GM21390 (cell line): ENCODE measurements around the gene LRP1B.

ENCODE experiments used
- ATAC-seq: cut with Tn5 transposase; IDR thresholded peaks from one replicate; pipeline ENCODE4 v1.9.1; 2021; ENCODE audit not compliant: unreplicated experiment

Gene LRP1B

DNA sequence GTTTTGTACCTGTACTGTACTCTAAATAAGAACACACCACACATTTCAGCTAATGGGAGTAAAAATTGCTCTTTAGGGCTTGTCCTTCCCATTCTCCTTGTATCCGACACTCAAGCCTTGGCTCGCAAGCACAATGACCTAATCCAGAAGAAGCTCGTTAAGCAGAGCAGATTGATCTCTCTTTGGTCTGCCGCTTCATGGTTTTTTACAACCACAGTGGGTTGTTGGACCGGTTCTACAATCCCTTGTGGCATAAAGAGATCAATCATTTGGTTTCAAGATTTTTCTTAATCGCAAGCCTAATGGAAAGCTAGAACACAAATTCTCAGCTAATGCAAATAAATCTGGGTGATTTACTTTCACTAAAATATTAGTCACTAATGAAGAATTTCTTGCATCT lies 662.1 kb downstream of the LRP1B start:
- ATAC-seq = no peak

DNA sequence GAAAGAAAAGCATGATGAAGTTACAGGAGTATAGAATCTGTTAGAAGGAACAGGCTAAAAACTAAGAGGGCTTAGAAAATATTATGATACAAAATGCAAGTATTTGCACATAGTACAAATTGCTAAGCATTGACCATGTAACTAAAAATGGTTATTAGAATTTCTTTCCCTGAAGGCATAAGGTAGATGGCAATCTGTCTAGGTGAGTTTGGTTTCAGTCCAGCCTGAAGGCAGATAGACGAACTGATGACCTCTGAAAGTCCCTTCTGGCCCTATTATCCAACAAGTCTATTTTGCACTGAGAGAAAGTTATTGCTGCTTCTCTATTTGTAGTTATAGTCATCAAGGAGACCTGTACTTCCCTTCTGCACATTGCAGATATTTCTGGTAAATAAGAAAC lies 663.5 kb downstream of the LRP1B start:
- no peak for ATAC-seq

DNA sequence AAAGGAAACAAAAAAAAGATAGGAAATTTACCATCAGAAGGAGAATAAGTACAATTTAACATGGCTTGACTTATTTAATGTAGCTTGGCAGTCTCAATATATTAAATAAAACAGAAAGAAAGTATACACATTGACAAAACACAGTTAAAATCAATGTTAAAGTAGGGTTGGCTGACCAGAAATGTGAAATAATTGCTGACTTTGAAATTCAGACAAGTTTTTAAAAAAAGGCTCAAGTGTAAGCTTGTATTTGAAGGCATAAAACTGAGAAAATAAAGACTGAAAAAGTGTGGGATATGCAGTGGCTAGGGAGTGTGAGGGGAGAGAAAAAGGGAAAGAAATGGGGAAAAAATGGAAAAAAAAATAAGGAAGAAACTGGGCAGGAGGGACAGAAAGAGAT lies 665.8 kb downstream of the LRP1B start:
- no peak for ATAC-seq

DNA sequence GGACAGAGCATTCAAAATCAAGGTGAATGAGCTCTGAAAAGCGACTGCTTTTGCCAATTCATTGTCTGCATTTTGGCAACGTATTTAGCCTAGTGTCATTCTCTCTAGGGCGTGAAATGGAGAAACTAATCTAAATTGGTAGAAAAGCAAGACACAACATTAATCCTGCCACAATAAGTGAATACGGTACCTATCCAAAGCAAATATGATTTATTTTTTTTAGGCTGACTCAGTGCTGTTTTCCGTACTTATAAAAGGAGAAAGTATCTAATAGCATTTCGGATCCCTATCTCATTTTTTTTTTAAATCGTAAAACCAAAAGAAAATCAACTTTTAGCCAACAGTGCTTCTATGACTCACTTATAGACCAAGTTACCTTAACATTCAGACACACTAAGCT lies 672.5 kb downstream of the LRP1B start:
- no peak for ATAC-seq

DNA sequence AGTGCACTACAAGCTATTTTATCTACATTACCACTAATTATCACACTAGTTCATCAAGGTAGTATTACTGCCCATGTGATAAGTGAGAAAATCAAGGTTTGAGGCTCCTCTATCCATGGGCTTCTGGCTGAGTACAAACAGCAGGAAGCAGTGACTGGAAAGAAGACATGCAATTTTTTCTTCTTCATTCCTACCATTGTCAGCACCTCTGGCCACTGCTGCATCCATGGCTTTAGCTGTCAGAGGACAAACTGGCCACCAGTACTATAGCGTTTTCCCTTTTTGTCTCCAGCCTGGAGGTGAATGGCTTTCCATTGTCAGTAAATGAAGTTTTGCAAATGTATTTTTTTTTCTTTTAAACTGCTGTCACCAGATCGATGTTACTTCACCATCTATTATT lies 674.9 kb downstream of the LRP1B start:
- ATAC-seq = no peak

DNA sequence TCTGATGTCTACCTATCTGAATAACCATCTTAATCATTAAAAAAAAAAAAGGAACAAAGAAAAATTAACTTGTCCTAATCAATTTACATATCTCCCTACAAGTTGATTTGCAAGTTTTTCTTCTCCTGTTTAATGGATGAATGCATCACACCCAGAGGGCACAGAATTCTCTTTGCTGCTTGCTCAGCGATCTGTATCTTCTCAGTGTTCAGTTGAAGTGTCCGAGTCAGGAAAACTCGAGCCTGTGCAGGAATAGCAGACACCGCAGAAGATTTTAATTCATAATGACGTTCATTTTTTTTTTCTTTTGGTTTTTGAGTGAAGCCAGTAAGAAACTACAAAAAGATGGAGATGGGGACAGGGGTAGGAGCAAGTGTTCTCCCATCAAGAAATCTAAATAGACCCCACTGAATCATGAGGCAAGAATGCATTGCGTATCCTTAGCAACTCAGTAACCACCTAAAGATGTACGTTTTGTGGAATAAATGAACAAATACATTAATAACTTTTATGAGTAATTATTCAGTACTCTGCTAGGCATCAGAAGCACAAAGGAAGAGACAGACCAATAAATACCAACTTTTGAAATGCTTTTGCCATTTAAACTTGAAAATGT lies 675.5 kb downstream of the LRP1B start:
- no peak for ATAC-seq

DNA sequence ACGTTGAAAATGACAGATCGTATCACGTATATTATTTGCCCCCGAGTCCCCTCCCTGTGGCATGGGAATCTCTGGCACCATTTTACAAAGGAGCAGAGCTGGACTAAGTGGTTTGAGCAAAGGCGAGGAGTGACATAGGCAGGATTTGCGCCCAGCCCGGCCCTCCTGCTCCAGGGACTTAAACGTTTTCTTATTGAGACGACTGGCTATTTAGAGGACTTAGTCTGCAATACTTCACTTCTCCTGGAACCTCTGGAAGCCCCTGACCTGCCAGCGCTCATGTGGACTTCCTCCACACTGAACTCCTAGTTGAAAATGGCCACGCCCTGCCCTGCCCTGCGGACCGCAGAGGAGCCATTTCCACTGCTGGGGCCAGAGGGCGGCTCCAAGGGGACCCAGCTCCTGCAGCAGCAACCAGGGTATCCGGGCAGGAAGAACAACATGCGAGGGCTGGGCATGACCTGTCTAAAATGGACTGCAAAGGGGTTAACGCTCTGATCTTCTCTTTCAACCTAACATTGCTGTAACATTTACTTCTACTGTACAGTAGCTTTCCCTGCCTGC lies 690.7 kb downstream of the LRP1B start:
- no peak for ATAC-seq

DNA sequence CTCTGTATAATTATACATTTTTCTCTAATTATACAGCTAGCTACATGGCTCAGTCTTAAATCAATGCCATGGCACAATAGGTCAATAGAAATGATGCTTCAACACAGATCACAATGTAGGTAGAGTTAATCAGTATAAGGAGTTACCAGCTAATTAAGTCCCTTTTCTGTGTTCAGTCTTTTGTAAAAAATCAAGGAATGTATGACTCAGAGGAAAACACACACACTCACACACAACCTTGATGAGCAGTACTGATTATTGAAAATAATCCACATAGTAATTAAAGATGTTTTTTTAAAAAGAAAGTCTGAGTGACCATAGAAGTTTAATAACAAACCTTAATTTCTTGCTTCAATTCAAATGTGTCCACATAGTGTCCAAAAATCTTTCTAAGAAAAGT lies 691.3 kb downstream of the LRP1B start:
- no peak for ATAC-seq

DNA sequence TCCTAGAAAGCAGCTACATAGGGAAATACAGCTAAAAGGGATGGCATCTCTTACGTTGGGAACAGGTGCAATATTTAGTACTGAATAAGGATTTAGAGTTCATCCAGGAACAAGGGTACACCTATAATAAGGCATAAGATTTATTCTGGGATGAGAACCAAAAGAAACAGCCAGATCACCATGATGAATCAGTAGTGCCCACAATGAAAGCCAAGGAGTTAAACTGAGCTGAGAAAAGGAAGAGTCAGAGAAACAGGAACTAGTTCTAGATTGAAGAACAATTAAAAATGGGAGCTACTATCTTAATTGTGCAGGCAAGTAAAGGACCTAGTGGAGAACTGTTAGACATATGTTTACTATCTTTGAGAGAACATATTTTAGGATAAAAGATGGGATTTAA lies 692.3 kb downstream of the LRP1B start:
- ATAC-seq = no peak

DNA sequence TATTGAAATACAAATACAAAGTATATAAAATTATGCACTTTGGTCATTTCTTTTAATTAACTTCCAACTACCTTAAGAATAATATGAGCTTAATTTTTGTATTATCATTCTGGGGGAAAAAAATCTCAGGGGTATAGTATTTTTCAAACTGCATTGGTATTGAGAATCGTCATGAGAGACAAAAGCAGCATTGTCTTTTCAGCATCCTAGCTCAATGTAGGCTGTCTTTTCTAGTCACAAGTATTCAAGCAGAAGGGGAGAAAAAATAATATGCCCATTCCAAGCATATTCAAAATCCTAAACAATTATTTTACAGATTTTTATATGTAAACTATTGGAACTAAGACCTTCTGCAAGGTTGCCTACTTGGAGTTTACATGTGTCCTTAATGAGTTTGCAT lies 693.3 kb downstream of the LRP1B start:
- no peak for ATAC-seq

DNA sequence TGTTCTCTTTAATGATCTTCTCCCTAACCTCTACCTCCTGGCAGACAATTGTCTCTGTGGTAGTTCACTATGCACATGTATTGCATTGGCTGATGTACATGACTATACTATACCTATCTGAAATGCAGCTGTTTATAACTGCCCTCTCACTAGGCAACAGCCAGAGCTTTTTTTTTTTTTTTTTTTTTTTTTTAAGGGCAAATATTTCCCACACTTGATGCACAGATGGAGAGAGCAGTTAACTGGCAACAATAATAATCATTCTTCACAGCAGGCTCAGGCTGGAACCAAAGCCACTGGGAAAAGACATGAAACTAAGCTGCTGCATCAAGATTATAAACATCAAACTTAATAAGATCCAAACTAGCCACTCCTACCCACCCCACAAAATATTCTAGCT lies 707.7 kb downstream of the LRP1B start:
- no peak for ATAC-seq

DNA sequence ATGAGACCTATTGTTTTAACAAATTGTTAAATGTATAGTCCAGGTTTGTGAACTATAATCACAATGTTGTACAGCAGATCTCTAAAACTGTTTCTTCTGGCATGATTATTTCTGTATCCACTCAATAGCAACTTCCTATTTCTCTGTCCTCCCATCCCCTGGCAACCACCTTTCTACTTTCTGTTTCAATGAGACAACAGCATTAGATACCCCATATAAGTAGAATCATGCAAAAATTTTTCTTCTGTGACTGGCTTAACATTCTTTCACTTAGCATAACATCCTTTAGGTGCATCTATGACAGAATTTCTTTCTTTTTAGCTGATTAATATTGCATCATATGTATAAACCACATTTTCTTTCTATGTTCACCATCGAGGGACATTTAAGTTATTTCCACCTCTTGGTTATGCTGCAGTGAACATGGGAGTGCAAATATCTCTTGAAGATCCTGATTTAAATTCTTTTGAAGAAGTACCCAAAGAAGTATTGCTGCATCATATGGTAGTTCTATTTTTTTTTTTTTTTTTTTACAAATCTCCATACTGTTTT lies 713.5 kb downstream of the LRP1B start:
- ATAC-seq = no peak

DNA sequence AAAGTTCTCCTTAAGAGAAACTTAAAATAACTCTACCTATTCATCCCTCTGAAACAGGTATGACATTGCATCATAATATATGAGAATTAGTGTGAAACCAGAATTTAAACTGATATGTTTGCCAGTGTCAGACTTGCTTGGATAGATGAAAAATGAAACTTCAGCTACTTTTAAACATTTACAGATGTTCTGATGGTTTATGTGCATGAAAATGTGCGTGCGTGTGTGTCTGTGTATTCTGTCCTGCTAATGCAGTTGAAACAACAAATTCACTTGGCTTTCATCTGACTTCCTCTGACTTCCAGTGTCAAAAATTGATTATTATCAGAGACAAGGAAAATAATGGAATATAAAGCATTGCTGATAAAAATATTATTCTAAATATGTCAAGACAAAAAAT lies 719.4 kb downstream of the LRP1B start:
- ATAC-seq = no peak

DNA sequence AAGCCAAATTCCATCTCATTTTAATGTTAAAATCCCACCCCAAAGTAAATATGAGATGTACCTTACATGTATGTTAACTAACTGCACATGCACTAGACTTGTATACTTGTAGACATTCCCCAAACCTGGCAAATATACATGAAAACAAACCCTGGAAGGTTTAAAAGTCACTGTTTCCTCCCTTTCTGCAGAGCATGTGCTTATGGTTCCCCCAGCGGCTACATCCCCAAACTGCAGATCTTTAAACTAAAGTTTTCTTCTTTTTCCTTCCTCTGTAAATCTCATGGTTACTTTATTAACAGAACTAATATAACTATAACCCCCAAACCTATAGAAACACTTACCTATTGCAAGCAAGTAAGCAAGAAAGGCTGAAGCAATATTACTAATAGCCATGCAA lies 731.5 kb downstream of the LRP1B start:
- ATAC-seq = no peak

DNA sequence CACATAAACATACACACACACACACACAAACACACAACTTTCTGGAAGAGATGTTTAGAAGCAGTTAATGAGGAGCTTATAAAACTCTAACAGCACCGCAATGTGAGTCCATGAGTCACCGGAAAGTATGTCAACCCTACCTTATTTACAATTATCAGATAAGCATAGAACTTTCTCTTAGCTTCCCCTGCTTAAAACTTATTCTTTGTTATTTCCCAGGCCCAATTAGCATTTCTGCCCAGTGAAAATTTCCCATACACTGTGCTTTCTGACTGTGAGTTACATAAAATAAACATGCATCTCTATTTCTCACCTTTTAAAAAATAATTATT lies 737.6 kb downstream of the LRP1B start:
- no peak for ATAC-seq

DNA sequence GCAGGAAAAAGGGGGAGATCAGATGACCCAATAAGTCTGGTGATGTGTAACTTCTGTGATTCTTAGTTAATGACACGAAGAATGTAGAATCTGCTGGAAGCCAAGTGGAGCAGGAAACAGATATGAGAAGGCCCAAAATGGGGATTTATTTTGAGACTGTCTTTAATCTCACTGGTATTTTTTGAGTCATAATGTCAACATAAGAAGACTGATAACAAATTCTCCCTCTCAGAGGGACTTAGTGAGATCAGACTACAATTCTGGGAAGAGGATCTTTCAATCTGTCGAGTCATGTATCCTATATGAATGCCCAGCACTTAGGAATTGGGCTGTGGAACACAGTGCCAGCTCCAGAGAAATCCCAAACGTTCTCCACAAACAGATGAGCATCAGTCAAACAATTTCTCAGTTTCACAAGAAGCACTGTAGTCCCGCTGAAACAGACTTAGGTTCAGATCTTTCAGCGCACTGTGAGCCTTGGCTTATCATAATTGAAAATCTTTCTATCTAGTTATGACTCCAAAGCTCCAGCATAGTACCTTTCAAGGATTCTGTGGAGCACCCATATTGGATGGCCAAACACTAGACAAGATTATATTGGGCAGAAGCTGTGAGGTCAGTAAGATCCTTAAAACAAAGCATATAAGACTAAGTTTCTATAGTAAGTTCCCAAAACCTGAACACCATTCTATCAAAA lies 738.2 kb downstream of the LRP1B start:
- ATAC-seq = no peak

DNA sequence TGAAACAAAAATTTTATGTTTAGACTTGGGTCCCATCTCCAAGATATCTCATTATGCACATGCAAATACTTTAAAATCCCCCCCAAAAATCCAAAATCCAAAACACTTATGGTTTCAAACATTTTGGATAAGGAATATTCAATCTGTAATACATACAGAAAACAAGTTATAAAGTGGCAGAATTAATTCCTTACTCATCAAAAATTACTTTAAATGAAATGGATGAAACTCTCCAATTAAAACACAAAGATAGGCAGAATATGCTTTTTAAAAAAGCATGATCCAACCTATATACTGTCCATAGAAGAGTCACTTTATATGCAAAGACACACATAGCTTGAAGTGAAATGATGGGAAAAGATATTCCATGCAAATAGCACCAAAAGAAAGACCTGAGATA lies 744.6 kb downstream of the LRP1B start:
- no peak for ATAC-seq

DNA sequence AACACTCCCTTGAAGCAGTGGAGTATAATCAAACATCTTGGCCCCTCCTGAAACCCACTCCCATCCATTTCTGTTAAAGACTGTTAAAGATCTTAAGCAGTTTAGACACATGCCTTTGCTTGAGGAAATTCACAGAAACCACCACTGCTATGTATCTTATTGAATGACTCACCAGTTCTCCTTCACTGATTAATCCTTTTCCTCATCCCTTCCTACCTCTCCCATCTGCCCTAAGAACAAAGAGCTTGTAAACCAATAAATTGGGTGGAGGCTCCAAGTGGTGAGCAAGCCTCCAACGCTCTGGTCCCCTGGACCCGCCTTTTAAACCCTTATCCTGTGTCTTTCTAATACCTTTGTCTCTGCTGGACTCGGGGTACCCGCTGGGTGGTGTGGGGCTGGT lies 746.1 kb downstream of the LRP1B start:
- ATAC-seq = no peak

DNA sequence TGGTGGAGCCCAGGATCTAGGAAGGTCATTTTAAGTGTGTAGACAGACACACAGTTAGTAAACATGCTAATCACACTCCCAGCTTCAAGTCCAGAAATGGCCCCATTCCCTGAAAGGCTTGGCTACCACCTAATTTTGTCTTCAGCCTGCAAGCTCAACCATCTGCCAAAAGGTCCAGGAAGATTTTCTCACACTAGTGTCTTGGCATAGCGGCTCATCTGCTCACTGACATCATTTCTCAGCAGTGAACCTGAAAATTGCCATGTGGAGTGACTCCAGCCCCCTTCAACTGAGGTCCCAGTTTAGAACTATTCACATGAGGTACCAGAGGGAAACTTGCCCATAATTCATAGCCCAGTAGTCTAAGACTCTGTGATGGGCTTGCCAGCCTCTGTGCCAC lies 748.9 kb downstream of the LRP1B start:
- no peak for ATAC-seq

DNA sequence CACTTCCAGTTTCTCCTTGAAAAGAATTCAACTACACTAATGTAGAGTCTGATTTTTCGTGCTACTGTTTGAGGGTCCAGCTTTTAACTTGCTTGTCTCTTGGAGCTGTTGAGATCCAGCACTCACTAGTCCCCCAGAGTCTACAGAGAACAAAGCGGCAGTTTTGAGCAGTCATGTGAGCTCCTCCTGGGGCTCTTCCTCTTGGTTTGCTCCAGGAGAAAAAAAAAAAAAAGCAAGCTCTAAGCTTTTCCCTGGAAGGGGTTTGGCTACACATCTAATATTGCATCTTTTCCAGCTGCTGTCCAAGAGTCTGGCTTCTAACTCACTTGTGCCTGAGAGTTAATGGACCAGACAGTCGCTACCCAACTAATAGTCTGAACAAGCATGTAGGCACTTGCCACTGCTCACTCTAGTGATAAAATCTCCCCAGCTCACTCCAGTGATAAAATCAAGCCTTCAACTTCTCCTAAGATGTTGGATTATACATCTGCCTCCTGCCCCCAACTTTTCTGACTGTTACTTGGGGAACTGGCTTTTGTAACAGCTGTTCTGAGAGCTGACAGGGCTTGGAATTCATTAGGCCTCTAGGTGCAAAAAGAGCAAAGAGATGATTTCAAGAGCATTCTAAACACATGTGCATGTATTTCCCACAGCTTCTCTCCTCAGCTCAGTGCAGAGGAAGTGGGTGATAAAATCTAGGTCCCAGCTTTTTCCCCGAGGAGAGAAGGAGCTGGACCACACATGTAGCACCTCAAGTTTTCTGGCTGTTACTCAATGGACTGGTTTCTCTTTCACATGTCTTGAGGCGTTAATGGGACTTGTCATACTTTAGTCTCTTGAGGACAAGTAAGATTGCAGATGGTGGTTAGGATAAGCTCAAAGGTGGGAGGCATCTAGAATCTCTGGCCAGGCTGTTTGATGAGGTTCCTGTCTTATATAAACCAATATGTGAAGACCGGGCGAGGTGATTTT lies 750.5 kb downstream of the LRP1B start:
- ATAC-seq = no peak

DNA sequence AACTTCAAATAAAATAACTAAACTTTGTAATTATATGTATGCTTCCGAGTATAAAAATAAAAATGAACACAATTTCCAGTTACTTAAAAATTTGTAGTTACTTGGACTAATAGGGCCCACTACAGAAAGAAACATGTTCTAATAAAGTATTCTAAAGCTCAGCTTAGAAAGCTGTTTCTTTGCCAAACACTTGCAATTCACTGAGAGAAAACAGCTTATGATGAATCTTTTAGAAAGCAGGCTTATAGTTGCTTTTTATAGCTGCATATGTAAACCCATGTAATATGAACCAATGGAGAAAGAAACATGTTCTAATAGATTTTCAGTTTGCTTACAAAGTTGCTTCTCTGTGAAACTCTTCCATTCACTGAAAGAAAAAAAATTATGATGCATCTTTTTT lies 766.0 kb downstream of the LRP1B start:
- no peak for ATAC-seq

DNA sequence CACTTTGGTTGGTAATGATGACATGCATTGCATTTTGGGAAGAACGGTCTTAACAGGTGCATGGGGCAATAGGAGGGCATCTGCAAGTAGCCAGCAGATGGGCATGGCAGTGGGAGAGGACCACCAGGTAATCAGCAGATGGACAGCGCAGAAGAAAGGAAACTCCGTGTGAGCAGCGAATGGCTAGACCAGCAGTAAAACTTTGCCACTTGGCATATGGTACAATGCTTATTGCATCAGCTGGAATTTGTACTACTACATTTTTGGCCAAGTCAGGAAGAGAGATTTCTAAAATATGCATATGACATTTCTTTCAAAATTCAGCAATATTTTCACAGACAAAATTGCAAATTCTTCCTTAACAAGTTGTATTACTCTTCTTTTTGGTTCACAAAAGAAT lies 768.5 kb downstream of the LRP1B start:
- no peak for ATAC-seq
